ENCODE results near the gene HMG20A.

DNA sequence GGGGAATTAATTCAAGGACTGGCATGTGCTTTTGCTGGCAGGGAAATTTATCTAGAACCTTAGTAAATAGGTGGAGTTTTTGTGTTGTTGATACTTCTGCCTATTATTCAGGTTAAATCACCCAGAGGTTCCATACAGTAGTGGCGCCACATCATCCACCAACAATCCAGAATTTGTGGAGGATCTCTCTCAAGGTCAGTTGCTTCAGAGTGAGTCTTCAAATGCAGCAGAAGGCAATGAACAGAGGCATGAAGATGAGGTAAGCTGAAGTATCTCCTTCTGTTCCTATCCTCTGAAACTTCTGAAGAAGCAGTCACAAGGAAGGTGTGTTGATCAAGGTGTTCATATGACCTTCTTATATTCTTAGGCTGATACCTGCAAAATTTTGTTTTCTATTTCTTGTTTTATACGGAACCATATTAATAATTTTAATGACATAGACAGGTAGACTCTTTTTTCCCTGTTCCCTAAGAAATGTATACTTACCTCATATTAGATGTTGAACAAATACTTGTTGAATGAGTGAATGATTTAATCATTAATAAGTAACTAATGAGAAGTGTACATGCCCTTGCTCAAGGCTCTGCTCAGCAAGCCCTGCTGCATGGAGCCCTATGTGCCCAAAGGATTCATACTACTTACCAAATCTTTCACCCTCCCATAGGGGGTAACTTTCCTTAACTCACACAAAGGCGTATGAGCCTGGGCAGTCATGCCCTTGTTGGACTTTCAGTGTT lies 43.6 kb downstream of the HMG20A start:
- TF ChIP-seq, protein P1, sequence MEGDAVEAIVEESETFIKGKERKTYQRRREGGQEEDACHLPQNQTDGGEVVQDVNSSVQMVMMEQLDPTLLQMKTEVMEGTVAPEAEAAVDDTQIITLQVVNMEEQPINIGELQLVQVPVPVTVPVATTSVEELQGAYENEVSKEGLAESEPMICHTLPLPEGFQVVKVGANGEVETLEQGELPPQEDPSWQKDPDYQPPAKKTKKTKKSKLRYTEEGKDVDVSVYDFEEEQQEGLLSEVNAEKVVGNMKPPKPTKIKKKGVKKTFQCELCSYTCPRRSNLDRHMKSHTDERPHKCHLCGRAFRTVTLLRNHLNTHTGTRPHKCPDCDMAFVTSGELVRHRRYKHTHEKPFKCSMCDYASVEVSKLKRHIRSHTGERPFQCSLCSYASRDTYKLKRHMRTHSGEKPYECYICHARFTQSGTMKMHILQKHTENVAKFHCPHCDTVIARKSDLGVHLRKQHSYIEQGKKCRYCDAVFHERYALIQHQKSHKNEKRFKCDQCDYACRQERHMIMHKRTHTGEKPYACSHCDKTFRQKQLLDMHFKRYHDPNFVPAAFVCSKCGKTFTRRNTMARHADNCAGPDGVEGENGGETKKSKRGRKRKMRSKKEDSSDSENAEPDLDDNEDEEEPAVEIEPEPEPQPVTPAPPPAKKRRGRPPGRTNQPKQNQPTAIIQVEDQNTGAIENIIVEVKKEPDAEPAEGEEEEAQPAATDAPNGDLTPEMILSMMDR (IDR thresholded peaks at IDR 0.05), result no peak
- no peak for TF ChIP-seq POLR2A (IDR thresholded peaks at IDR 0.05)
